B cell (primary cell): ENCODE results near the gene CAPN9. TPM values are rescaled to one million over a fixed set of nuclear protein-coding genes. Genes with fewer than 3 reads are reported as not detected.

Experiments used
- ATAC-seq: fragments of 200-7000 bp; cut with Tn5 transposase; one replicate; pipeline ENCODE4 v1.10.0; 2021; ENCODE audit warnings: low read depth, mild to moderate bottlenecking, moderate number of reproducible peaks, moderate library complexity
- CTCF ChIA-PET: fragments of 350-600 bp; sonication (Branson Sonifier 250); formaldehyde crosslinking; loops from one replicate; lab custom pipeline; 2021; ENCODE audit warnings: antibody characterized with exemption, inconsistent platforms; lab: Charles Lee
- POLR2A ChIA-PET: fragments of 350-600 bp; sonication (Branson Sonifier 250); formaldehyde crosslinking; loops from one replicate; lab custom pipeline; 2021; ENCODE audit warnings: antibody characterized with exemption; lab: Charles Lee
- DNase-seq: peaks from one replicate; pipeline ENCODE4 v3.0.0; 2013
- H2AFZ ChIP-seq: 2 replicates; pipeline ENCODE4 v1.6.1; 2012; ENCODE audit warnings: mild to moderate bottlenecking, low read depth, low read length; ENCODE audit not compliant: insufficient read depth, poor library complexity, severe bottlenecking
- H3K27ac ChIP-seq, 2 donors: 1 replicate in 1 of 2; 2 replicates in 1 of 2; pipeline ENCODE4 v1.5.1; 2012 to 2013; ENCODE audit warnings: low read length in 2 of 2, mild to moderate bottlenecking in 2 of 2, moderate library complexity in 1 of 2
- H3K27me3 ChIP-seq, 4 experiments: fragments of 200-600 bp in 1 of 4; sonication (generic) in 1 of 4; replicated peaks in 1 of 4; 1 replicate in 2 of 4; 2 replicates in 2 of 4; pipeline versions ENCODE4 v1.6.1 to v1.7.0; 2013 to 2016; ENCODE audit warnings: low read length in 3 of 4, mild to moderate bottlenecking in 2 of 4, mixed read lengths in 1 of 4, moderate library complexity in 1 of 4; ENCODE audit not compliant: insufficient read depth in 4 of 4, control insufficient read depth in 3 of 4; ENCODE audit errors: control extremely low read depth in 1 of 4
- H3K36me3 ChIP-seq, 2 experiments: replicated peaks in 1 of 2; 1 replicate in 1 of 2; 2 replicates in 1 of 2; pipeline versions ENCODE4 v1.6.1 to v1.7.1; 2013; ENCODE audit warnings: low read length in 1 of 2; ENCODE audit not compliant: insufficient read depth in 2 of 2, control insufficient read depth in 1 of 2; ENCODE audit errors: control extremely low read depth in 1 of 2, extremely low read depth in 1 of 2
- H3K4me1 ChIP-seq, 2 donors: fragments of 200-600 bp in 1 of 2; sonication (generic) in 1 of 2; 1 replicate in 1 of 2; 2 replicates in 1 of 2; pipeline versions ENCODE4 v1.5.1 to v1.6.1; 2013 to 2017; ENCODE audit warnings: low read length in 2 of 2; ENCODE audit not compliant: control insufficient read depth in 2 of 2, insufficient read depth in 2 of 2
- H3K4me2 ChIP-seq: replicated peaks from 2 replicates; pipeline ENCODE3; 2012; ENCODE audit warnings: mild to moderate bottlenecking, low read depth, low read length; ENCODE audit not compliant: poor library complexity, severe bottlenecking
- H3K4me3 ChIP-seq, 5 experiments: fragments of 200-600 bp in 1 of 5; sonication (generic) in 1 of 5; 1 replicate in 3 of 5; 2 replicates in 2 of 5; pipeline versions ENCODE4 v1.5.1 to v1.7.0; 2011 to 2016; ENCODE audit warnings: low read length in 4 of 5, mild to moderate bottlenecking in 4 of 5, low read depth in 2 of 5, control low read depth in 1 of 5, moderate library complexity in 1 of 5; ENCODE audit not compliant: insufficient read depth in 1 of 5; ENCODE audit errors: control extremely low read depth in 1 of 5, extremely low read depth in 1 of 5
- H3K79me2 ChIP-seq: fragments of 200-600 bp; sonication (generic); one replicate; pipeline ENCODE4 v1.6.0; 2016; ENCODE audit warnings: low read length; ENCODE audit not compliant: control insufficient read depth, insufficient read depth
- H3K9ac ChIP-seq: fragments of 200-600 bp; sonication (generic); 2 replicates; pipeline ENCODE4 v1.6.1; 2017; ENCODE audit warnings: mild to moderate bottlenecking, low read length, moderate library complexity
- H3K9me3 ChIP-seq, 3 donors: one replicate each; pipeline versions ENCODE4 v1.6.1 to v1.7.1; 2013; ENCODE audit warnings: low read length in 2 of 3; ENCODE audit not compliant: control insufficient read depth in 2 of 3, insufficient read depth in 1 of 3; ENCODE audit errors: control extremely low read depth in 1 of 3
- H4K20me1 ChIP-seq: 2 replicates; pipeline ENCODE4 v1.6.0; 2012; ENCODE audit warnings: mild to moderate bottlenecking, low read length; ENCODE audit not compliant: insufficient read depth, control insufficient read depth, poor library complexity, severe bottlenecking
- H3K27ac Mint-ChIP-seq: one replicate; pipeline ENCODE4 v1.8.0; 2021; ENCODE audit warnings: mixed read lengths
- H3K27me3 Mint-ChIP-seq: one replicate; pipeline ENCODE4 v1.8.0; 2021; ENCODE audit warnings: mixed read lengths
- H3K4me1 Mint-ChIP-seq: one replicate; pipeline ENCODE4 v1.8.0; 2021; ENCODE audit warnings: mixed read lengths
- H3K4me3 Mint-ChIP-seq: one replicate; pipeline ENCODE4 v1.8.0; 2021; ENCODE audit warnings: mixed read lengths
- H3K9me3 Mint-ChIP-seq: one replicate; pipeline ENCODE4 v1.8.0; 2022; ENCODE audit warnings: mixed read lengths; ENCODE audit not compliant: insufficient read depth
- CTCF ChIP-seq: fragments of 200-600 bp; IDR thresholded peaks from one replicate; pipeline ENCODE4 v1.8.0; 2022; ENCODE audit warnings: antibody characterized with exemption, mild to moderate bottlenecking
- EZH2 ChIP-seq: IDR thresholded peaks from 2 replicates; pipeline ENCODE4 v1.6.1; 2012; ENCODE audit warnings: borderline replicate concordance, low read depth, mild to moderate bottlenecking, moderate library complexity, low read length; ENCODE audit not compliant: insufficient read depth, poor library complexity, severe bottlenecking
- WGBS: methylation state at CpG from one replicate; pipeline ENCODE4 v1.1.5; 2013; ENCODE audit warnings: missing lambda C conversion rate; ENCODE audit not compliant: insufficient coverage; 5-methylcytosine and 5-hydroxymethylcytosine counted together
- intact Hi-C: fragments of 100-400 bp; cut with micrococcal nuclease; formaldehyde crosslinking; loops from one replicate; pipeline ENCODE4 v1.10.0; 2022
- polyA plus RNA-seq: library from polyadenylated mRNA; depleted of rRNA; stranded (reverse); fragments of >200 nt; gene quantifications from 2 replicates; pipeline ENCODE4 v1.2.3, GENCODE V29; 2012
- total RNA-seq, 2 donors: library from RNA; stranded (reverse); fragments of 120-200 nt in 1 of 2; gene quantifications; 1 replicate in 1 of 2; 2 replicates in 1 of 2; pipeline versions ENCODE4 v1.2.3 to v1.2.4, GENCODE V29; 2013 to 2022

The CAPN9 gene
- total and polyA plus RNA-seq, 2 donors (not counting 1 experiment from before 2014, with no cell fraction given) = not detected

- H4K20me1 ChIP-seq = no peaks in the 10 kb centered on the region
- H3K9me3 Mint-ChIP-seq = no peaks in the 10 kb centered on the region
- H3K27me3 ChIP-seq = peaks cover 0 to 3% (median 0%) of the 10 kb centered on the region in 4 experiments
- no peak overlapping the region for H3K27ac Mint-ChIP-seq
- H3K4me3 ChIP-seq = no peak overlapping the region
- H3K4me1 Mint-ChIP-seq = no peaks in the 10 kb centered on the region
- H3K36me3 ChIP-seq = no peaks in the 10 kb centered on the region
- TF ChIP-seq CTCF (no peak), EZH2 (no peak)
- no peak overlapping the region for H3K4me3 Mint-ChIP-seq
- WGBS = 86% methylated on average over 17 of the region's 17 CpGs
- H3K9ac ChIP-seq = no peak overlapping the region
- no peak overlapping the region for H2AFZ ChIP-seq
- no peak overlapping the region for H3K27ac ChIP-seq
- no peak overlapping the region for H3K4me2 ChIP-seq
- ChIA-PET CTCF (interaction anchor here (0.5 kb wide), 1 partner anchor 187 kb away, joined by 4 read pairs; no protein-coding TSS in a partner anchor), POLR2A (no interaction called here)
- DNase-seq (no peak), ATAC-seq (no peak)
- no peaks in the 10 kb centered on the region for H3K4me1 ChIP-seq
- H3K9me3 ChIP-seq = no peaks in the 10 kb centered on the region
- peaks cover 4% of the 10 kb centered on the region for H3K27me3 Mint-ChIP-seq
- intact Hi-C loops = no loop called here
- no peaks in the 10 kb centered on the region for H3K79me2 ChIP-seq
These were observed 45.8 kb upstream of the CAPN9 start for GRCh38 chr1:230701434-230701833.

- H3K4me1 ChIP-seq = no peaks in the 10 kb centered on the region
- Mint-ChIP-seq H3K27ac (no peak overlapping the region), H3K4me1 (no peaks in the 10 kb centered on the region), H3K4me3 (no peak overlapping the region), H3K27me3 (peaks cover 8% of the 10 kb centered on the region), H3K9me3 (no peaks in the 10 kb centered on the region)
- WGBS = 93% methylated on average over 14 of the region's 19 CpGs
- no peak overlapping the region for H3K4me3 ChIP-seq
- intact Hi-C loops = no loop called here
- no peak overlapping the region for H3K4me2 ChIP-seq
- H3K27ac ChIP-seq = no peak overlapping the region
- H3K27me3 ChIP-seq = peaks cover 0 to 3% (median 0%) of the 10 kb centered on the region in 4 experiments
- no peaks in the 10 kb centered on the region for H3K36me3 ChIP-seq
- H3K9me3 ChIP-seq = no peaks in the 10 kb centered on the region
- no peaks in the 10 kb centered on the region for H3K79me2 ChIP-seq
- H2AFZ ChIP-seq = no peak overlapping the region
- no peak overlapping the region for H3K9ac ChIP-seq
- CTCF ChIA-PET = no interaction called here
- no peak for DNase-seq
- POLR2A ChIA-PET = no interaction called here
- no peaks in the 10 kb centered on the region for H4K20me1 ChIP-seq
- no peak for ATAC-seq
- TF ChIP-seq EZH2 (no peak), CTCF (no peak)
These were observed 45.1 kb upstream of the CAPN9 start for GRCh38 chr1:230701895-230702768.
